Astrocyte (in vitro differentiated cells and primary cell): ENCODE data around the gene ANKRD40. TPM values are rescaled to one million over a fixed set of nuclear protein-coding genes. Genes with fewer than 3 reads are reported as not detected.

Experiments
- DNase-seq: peaks from one replicate; pipeline ENCODE4 v3.0.0-alpha.2; 2010; ENCODE audit warnings: low read depth
- FAIRE-seq: peaks from 2 replicates; lab custom pipeline; 2011; peaks lifted over from hg19 to GRCh38; lab: Jason Lieb, UNC
- H2AFZ ChIP-seq: 2 replicates; pipeline ENCODE4 v1.6.0; 2012; ENCODE audit warnings: low read depth, low read length, inconsistent platforms
- H3K27ac ChIP-seq: 2 replicates; pipeline ENCODE4 v1.5.1; 2011; ENCODE audit warnings: low read depth, low read length, inconsistent platforms
- H3K27me3 ChIP-seq: 2 replicates; pipeline ENCODE4 v1.6.0; 2011; ENCODE audit warnings: low read length, inconsistent platforms; ENCODE audit not compliant: insufficient read depth
- H3K36me3 ChIP-seq: 2 replicates; pipeline ENCODE4 v1.5.1; 2011; ENCODE audit warnings: low read length, inconsistent platforms; ENCODE audit not compliant: insufficient read depth
- H3K4me1 ChIP-seq: 2 replicates; pipeline ENCODE4 v1.5.1; 2011; ENCODE audit warnings: low read length, inconsistent platforms; ENCODE audit not compliant: insufficient read depth
- H3K4me2 ChIP-seq: 2 replicates; pipeline ENCODE4 v1.6.0; 2012; ENCODE audit warnings: low read length, inconsistent platforms
- H3K4me3 ChIP-seq: 2 replicates; pipeline ENCODE4 v1.5.1; 2011; ENCODE audit warnings: low read depth, mild to moderate bottlenecking, low read length, inconsistent platforms; ENCODE audit not compliant: insufficient read depth
- H3K79me2 ChIP-seq: 2 replicates; pipeline ENCODE4 v1.6.0; 2012; ENCODE audit warnings: mild to moderate bottlenecking, low read length, inconsistent platforms; ENCODE audit not compliant: insufficient read depth
- H3K9ac ChIP-seq: 2 replicates; pipeline ENCODE4 v1.6.0; 2012; ENCODE audit warnings: mild to moderate bottlenecking, low read length, inconsistent platforms
- H3K9me3 ChIP-seq: 2 replicates; pipeline ENCODE4 v1.5.1; 2012; ENCODE audit warnings: low read depth, mild to moderate bottlenecking, low read length, inconsistent platforms; ENCODE audit not compliant: insufficient read depth
- H4K20me1 ChIP-seq: 2 replicates; pipeline ENCODE4 v1.6.0; 2012; ENCODE audit warnings: low read length, inconsistent platforms; ENCODE audit not compliant: insufficient read depth
- H3K27ac Mint-ChIP-seq: one replicate; pipeline ENCODE4 v1.8.0; 2021; ENCODE audit warnings: mild to moderate bottlenecking, mixed read lengths; ENCODE audit not compliant: unreplicated experiment
- H3K27me3 Mint-ChIP-seq: one replicate; pipeline ENCODE4 v1.8.0; 2021; ENCODE audit warnings: low read depth, mixed read lengths; ENCODE audit not compliant: unreplicated experiment
- H3K36me3 Mint-ChIP-seq: one replicate; pipeline ENCODE4 v1.8.0; 2021; ENCODE audit warnings: low read depth, mixed read lengths; ENCODE audit not compliant: unreplicated experiment
- H3K4me1 Mint-ChIP-seq: one replicate; pipeline ENCODE4 v1.8.0; 2021; ENCODE audit warnings: low read depth, mixed read lengths; ENCODE audit not compliant: unreplicated experiment
- H3K4me3 Mint-ChIP-seq: one replicate; pipeline ENCODE4 v1.8.0; 2021; ENCODE audit warnings: mild to moderate bottlenecking, moderate library complexity, mixed read lengths; ENCODE audit not compliant: unreplicated experiment
- H3K9me3 Mint-ChIP-seq: one replicate; pipeline ENCODE4 v1.8.0; 2021; ENCODE audit warnings: mild to moderate bottlenecking, mixed read lengths; ENCODE audit not compliant: unreplicated experiment
- CTCF ChIP-seq: IDR thresholded peaks from 2 replicates; pipeline ENCODE4 v1.5.1; 2011; ENCODE audit warnings: low read depth, mild to moderate bottlenecking, inconsistent platforms, low read length, moderate library complexity; ENCODE audit not compliant: insufficient read depth
- EZH2 ChIP-seq: IDR thresholded peaks from 2 replicates; pipeline ENCODE4 v1.6.1; 2012; ENCODE audit warnings: mild to moderate bottlenecking, low read length, inconsistent platforms; ENCODE audit not compliant: insufficient read depth
- total RNA-seq: library from RNA; stranded (reverse); gene quantifications from 2 replicates; pipeline ENCODE4 v1.2.1, GENCODE V29; 2021

Gene ANKRD40
- total RNA-seq, 1 donor from 2014 or later, result 38.3 TPM

- no peak overlapping the region for H3K4me2 ChIP-seq
- Mint-ChIP-seq H3K9me3 (no peaks in the 10 kb centered on the region), H3K27ac (no peak overlapping the region), H3K4me3 (no peak overlapping the region), H3K36me3 (peaks cover 13% of the 10 kb centered on the region), H3K27me3 (no peaks in the 10 kb centered on the region), H3K4me1 (peaks cover 30% of the 10 kb centered on the region)
- H3K27me3 ChIP-seq, result no peaks in the 10 kb centered on the region
- H3K4me1 ChIP-seq, result peaks cover 24% of the 10 kb centered on the region
- no peak for FAIRE-seq
- H4K20me1 ChIP-seq, result peaks cover 14% of the 10 kb centered on the region
- H2AFZ ChIP-seq, result no peak overlapping the region
- TF ChIP-seq CTCF, result no peak
- TF ChIP-seq EZH2, result no peak
- H3K4me3 ChIP-seq, result no peak overlapping the region
- DNase-seq, result no peak
- H3K9me3 ChIP-seq, result no peaks in the 10 kb centered on the region
- H3K79me2 ChIP-seq, result peaks cover 12% of the 10 kb centered on the region
- no peak overlapping the region for H3K27ac ChIP-seq
- peaks cover 43% of the 10 kb centered on the region for H3K36me3 ChIP-seq
- H3K9ac ChIP-seq, result no peak overlapping the region
Observed at GRCh38 chr17:50696365-50696879, 11.3 kb downstream of the ANKRD40 start.

DNA sequence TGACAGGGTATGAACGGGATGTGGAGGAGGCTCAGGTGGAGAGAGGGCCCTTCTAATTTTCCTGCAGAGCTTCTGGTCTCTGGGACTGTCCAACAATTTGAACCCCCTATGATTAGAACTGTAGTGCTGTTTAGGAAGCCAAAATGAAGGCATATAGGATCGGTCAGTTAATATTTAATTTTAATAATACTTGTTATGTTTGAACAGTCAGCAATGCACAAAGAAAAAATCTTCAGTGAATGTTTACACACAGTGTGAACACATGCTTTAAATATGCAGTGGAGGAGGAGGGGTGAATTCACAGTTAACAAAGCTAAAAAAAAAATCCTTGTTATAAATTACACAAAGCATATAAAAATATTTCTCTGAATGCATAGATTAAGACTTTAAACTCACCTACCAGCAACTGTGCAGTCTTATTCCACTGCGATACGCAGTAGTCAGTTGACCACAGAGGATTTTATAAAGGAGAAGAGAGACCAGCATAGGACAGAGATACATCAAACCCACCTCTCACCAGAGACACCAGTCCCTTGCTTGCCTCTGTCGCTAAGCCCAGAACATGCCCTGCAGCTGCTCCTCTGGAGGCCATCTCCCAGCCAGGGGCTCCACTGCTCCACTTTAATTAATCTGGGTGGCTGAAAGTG, 14.6 kb downstream of the ANKRD40 start:
- Histone ChIP-seq H2AFZ (no peak overlapping the region), H3K4me2 (no peak overlapping the region), H4K20me1 (peaks cover 3% of the 10 kb centered on the region), H3K27ac (no peak overlapping the region), H3K9me3 (no peaks in the 10 kb centered on the region), H3K27me3 (no peaks in the 10 kb centered on the region), H3K79me2 (no peaks in the 10 kb centered on the region), H3K9ac (no peak overlapping the region), H3K4me3 (no peak overlapping the region), H3K4me1 (peaks cover 39% of the 10 kb centered on the region), H3K36me3 (peaks cover 34% of the 10 kb centered on the region)
- Mint-ChIP-seq H3K4me3 (no peak overlapping the region), H3K27ac (peak overlapping the region; percentile 69), H3K9me3 (no peaks in the 10 kb centered on the region), H3K36me3 (peaks cover 7% of the 10 kb centered on the region), H3K27me3 (no peaks in the 10 kb centered on the region), H3K4me1 (peaks cover 34% of the 10 kb centered on the region)
- DNase-seq (no peak), FAIRE-seq (no peak)
- TF ChIP-seq CTCF (no peak), EZH2 (no peak)

DNA sequence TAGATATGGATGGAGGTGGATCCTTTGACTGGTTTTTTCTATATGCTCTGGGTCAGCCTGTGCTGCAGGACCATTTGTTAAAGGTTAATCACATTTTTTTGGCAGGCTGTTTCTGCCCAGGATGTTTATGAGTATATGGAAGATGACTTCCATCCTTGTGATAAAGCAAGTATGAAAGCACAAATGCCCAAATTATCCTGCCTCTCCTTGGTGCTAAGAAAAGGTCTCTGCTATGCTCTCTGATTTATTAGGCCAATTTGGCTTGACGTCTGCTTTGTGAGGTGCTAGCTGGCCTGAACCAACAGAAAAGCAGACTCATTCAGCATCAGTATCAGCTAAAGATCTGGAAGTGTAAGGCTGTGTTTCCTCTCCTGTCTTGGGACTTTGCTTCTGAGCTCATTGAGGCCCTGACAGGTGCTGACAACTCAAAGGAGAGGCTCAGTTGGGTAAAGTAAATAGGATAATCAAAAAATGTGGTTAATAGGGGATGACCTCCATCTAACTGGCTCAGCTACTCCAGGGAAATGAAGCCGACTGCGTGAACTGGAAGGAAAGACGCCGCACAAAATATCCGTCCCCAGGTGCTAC, 15.2 kb downstream of the ANKRD40 start:
- H3K36me3 ChIP-seq, result peaks cover 28% of the 10 kb centered on the region
- no peak overlapping the region for H3K4me3 ChIP-seq
- no peaks in the 10 kb centered on the region for H3K9me3 ChIP-seq
- no peaks in the 10 kb centered on the region for H3K27me3 ChIP-seq
- peaks cover 3% of the 10 kb centered on the region for H4K20me1 ChIP-seq
- no peak overlapping the region for H3K27ac ChIP-seq
- peaks cover 5% of the 10 kb centered on the region for H3K36me3 Mint-ChIP-seq
- peak overlapping the region; percentile 53 for H3K27ac Mint-ChIP-seq
- H3K4me1 Mint-ChIP-seq, result peaks cover 37% of the 10 kb centered on the region
- no peaks in the 10 kb centered on the region for H3K9me3 Mint-ChIP-seq
- FAIRE-seq (peak; percentile 13), DNase-seq (no peak)
- H3K4me3 Mint-ChIP-seq, result no peak overlapping the region
- H3K9ac ChIP-seq, result no peak overlapping the region
- no peak overlapping the region for H3K4me2 ChIP-seq
- H3K4me1 ChIP-seq, result peaks cover 39% of the 10 kb centered on the region
- H3K27me3 Mint-ChIP-seq, result no peaks in the 10 kb centered on the region
- no peaks in the 10 kb centered on the region for H3K79me2 ChIP-seq
- no peak overlapping the region for H2AFZ ChIP-seq
- TF ChIP-seq CTCF (no peak), EZH2 (no peak)
